Endothelial cell (in vitro differentiated cells): ENCODE measurements around the gene IKBKE. TPM values are rescaled to one million over a fixed set of nuclear protein-coding genes. Genes with fewer than 3 reads are reported as not detected.
A peak's percentile ranks its signal among the peaks of the same experiment; 100 is the strongest.

Experiments
- DNase-seq: peaks from one replicate; pipeline ENCODE4 v3.0.0; 2021; ENCODE audit warnings: low spot score
- H3K27ac Mint-ChIP-seq: one replicate; pipeline ENCODE4 v1.8.0; 2021; ENCODE audit warnings: mixed read lengths, inconsistent platforms; ENCODE audit not compliant: unreplicated experiment
- H3K27me3 Mint-ChIP-seq: one replicate; pipeline ENCODE4 v1.8.0; 2021; ENCODE audit warnings: mild to moderate bottlenecking, moderate library complexity, mixed read lengths, inconsistent platforms; ENCODE audit not compliant: unreplicated experiment
- H3K36me3 Mint-ChIP-seq: one replicate; pipeline ENCODE4 v1.8.0; 2021; ENCODE audit warnings: mild to moderate bottlenecking, low read depth, mixed read lengths, inconsistent platforms; ENCODE audit not compliant: unreplicated experiment
- H3K4me1 Mint-ChIP-seq: one replicate; pipeline ENCODE4 v1.8.0; 2021; ENCODE audit warnings: mild to moderate bottlenecking, mixed read lengths, inconsistent platforms; ENCODE audit not compliant: unreplicated experiment
- H3K4me3 Mint-ChIP-seq: one replicate; pipeline ENCODE4 v1.8.0; 2021; ENCODE audit warnings: mild to moderate bottlenecking, mixed read lengths, inconsistent platforms; ENCODE audit not compliant: unreplicated experiment
- H3K9me3 Mint-ChIP-seq: one replicate; pipeline ENCODE4 v1.8.0; 2021; ENCODE audit warnings: mixed read lengths, inconsistent platforms; ENCODE audit not compliant: unreplicated experiment
- CTCF ChIP-seq: fragments of 200-600 bp; sonication (generic); IDR thresholded peaks from one replicate; pipeline ENCODE4 v1.5.0; 2021; ENCODE audit warnings: antibody characterized with exemption; ENCODE audit not compliant: unreplicated experiment
- total RNA-seq: library from RNA; stranded (reverse); fragmentation: NEBNext Ultra II Directional; extraction: Animal tissue kit (Norgen Biotek cat#: 25700); gene quantifications from one replicate; pipeline ENCODE4 v1.2.1, GENCODE V29; 2021; ENCODE audit not compliant: unreplicated experiment

IKBKE gene
- total RNA-seq, 1 donor from 2014 or later = 20.9 TPM

- TF ChIP-seq CTCF = no peak
- H3K36me3 Mint-ChIP-seq = peaks cover 54% of the 10 kb centered on the region
- peaks cover 7% of the 10 kb centered on the region for H3K27me3 Mint-ChIP-seq
- H3K4me1 Mint-ChIP-seq = peaks cover 45% of the 10 kb centered on the region
- no peak for DNase-seq
- peak overlapping the region; percentile 56 for H3K4me3 Mint-ChIP-seq
- no peak overlapping the region for H3K27ac Mint-ChIP-seq
- no peaks in the 10 kb centered on the region for H3K9me3 Mint-ChIP-seq
Measured at GRCh38 chr1:206463137-206463536, 7.1 kb upstream of the IKBKE start.

GRCh38 chr1:206463911-206464310 lies 6.4 kb upstream of the IKBKE start:
- no peak for TF ChIP-seq CTCF
- Mint-ChIP-seq H3K27me3 (peaks cover 7% of the 10 kb centered on the region), H3K4me3 (no peak overlapping the region), H3K4me1 (peaks cover 51% of the 10 kb centered on the region), H3K27ac (no peak overlapping the region), H3K9me3 (no peaks in the 10 kb centered on the region), H3K36me3 (peaks cover 47% of the 10 kb centered on the region)
- DNase-seq = no peak

GRCh38 chr1:206464456-206464964 lies 5.8 kb upstream of the IKBKE start:
- Mint-ChIP-seq H3K9me3 (no peaks in the 10 kb centered on the region), H3K27me3 (peaks cover 7% of the 10 kb centered on the region), H3K27ac (no peak overlapping the region), H3K36me3 (peaks cover 41% of the 10 kb centered on the region), H3K4me1 (peaks cover 53% of the 10 kb centered on the region), H3K4me3 (peak overlapping the region; percentile 18)
- no peak for DNase-seq
- no peak for TF ChIP-seq CTCF

GRCh38 chr1:206465951-206466350 lies 4.3 kb upstream of the IKBKE start:
- peaks cover 47% of the 10 kb centered on the region for H3K4me1 Mint-ChIP-seq
- H3K27me3 Mint-ChIP-seq = peaks cover 10% of the 10 kb centered on the region
- no peak overlapping the region for H3K27ac Mint-ChIP-seq
- no peaks in the 10 kb centered on the region for H3K9me3 Mint-ChIP-seq
- H3K36me3 Mint-ChIP-seq = peaks cover 29% of the 10 kb centered on the region
- no peak for TF ChIP-seq CTCF
- DNase-seq = no peak
- no peak overlapping the region for H3K4me3 Mint-ChIP-seq

DNA sequence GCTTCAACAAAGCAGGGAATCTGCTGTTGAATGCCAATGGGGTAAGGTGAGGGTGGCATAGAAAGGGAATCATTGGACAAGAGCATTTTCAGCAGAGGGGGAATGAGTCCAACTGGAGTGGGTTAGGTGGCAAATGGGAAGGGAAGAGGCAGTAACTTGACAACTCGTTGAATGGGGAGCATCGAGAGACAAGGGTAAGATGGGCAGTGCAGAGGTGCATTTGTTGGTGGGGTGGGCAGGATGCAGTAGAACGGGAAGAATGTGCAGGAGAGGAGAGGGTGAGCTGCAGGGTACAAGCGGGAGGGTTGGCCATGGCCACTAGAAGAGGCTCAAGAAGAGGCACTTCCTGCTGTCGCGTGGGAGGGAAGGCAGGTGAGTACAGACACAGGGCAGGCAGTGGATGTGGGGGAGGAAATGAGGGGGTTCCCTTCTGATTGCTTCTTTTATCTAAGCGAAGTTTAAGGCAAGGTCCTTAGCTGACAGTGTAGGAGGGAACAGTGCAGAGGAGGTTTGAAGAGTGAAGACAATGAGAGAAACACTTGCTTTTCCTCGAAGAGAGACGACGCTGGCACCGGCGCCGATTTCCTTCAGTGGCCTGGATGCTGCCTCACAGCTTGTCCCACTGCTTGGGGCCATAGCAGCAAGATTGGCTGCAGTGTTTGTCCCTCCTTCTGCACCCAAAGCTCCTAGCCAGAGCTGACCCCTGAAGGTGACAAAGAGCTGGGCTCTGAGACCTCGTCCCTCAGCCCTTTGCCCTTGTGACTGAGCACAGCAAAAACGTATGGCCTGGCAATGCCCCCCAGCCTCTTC lies 3.2 kb upstream of the IKBKE start:
- Mint-ChIP-seq H3K27ac (peak overlapping the region; percentile 67), H3K27me3 (peaks cover 12% of the 10 kb centered on the region), H3K9me3 (no peaks in the 10 kb centered on the region), H3K4me3 (no peak overlapping the region), H3K4me1 (peaks cover 44% of the 10 kb centered on the region), H3K36me3 (peaks cover 20% of the 10 kb centered on the region)
- TF ChIP-seq CTCF = no peak
- no peak for DNase-seq
